B cell (primary cell): ENCODE results near the gene INPP1. TPM values are rescaled to one million over a fixed set of nuclear protein-coding genes. Genes with fewer than 3 reads are reported as not detected.

Experiments used
- ATAC-seq: fragments of 200-7000 bp; cut with Tn5 transposase; one replicate; pipeline ENCODE4 v1.10.0; 2021; ENCODE audit warnings: low read depth, mild to moderate bottlenecking, moderate number of reproducible peaks, moderate library complexity
- CTCF ChIA-PET: fragments of 350-600 bp; sonication (Branson Sonifier 250); formaldehyde crosslinking; loops from one replicate; lab custom pipeline; 2021; ENCODE audit warnings: antibody characterized with exemption, inconsistent platforms; lab: Charles Lee
- POLR2A ChIA-PET: fragments of 350-600 bp; sonication (Branson Sonifier 250); formaldehyde crosslinking; loops from one replicate; lab custom pipeline; 2021; ENCODE audit warnings: antibody characterized with exemption; lab: Charles Lee
- DNase-seq: peaks from one replicate; pipeline ENCODE4 v3.0.0; 2013
- H2AFZ ChIP-seq: 2 replicates; pipeline ENCODE4 v1.6.1; 2012; ENCODE audit warnings: mild to moderate bottlenecking, low read depth, low read length; ENCODE audit not compliant: insufficient read depth, poor library complexity, severe bottlenecking
- H3K27ac ChIP-seq, 2 donors: 1 replicate in 1 of 2; 2 replicates in 1 of 2; pipeline ENCODE4 v1.5.1; 2012 to 2013; ENCODE audit warnings: low read length in 2 of 2, mild to moderate bottlenecking in 2 of 2, moderate library complexity in 1 of 2
- H3K27me3 ChIP-seq, 4 experiments: fragments of 200-600 bp in 1 of 4; sonication (generic) in 1 of 4; replicated peaks in 1 of 4; 1 replicate in 2 of 4; 2 replicates in 2 of 4; pipeline versions ENCODE4 v1.6.1 to v1.7.0; 2013 to 2016; ENCODE audit warnings: low read length in 3 of 4, mild to moderate bottlenecking in 2 of 4, mixed read lengths in 1 of 4, moderate library complexity in 1 of 4; ENCODE audit not compliant: insufficient read depth in 4 of 4, control insufficient read depth in 3 of 4; ENCODE audit errors: control extremely low read depth in 1 of 4
- H3K36me3 ChIP-seq, 2 experiments: replicated peaks in 1 of 2; 1 replicate in 1 of 2; 2 replicates in 1 of 2; pipeline versions ENCODE4 v1.6.1 to v1.7.1; 2013; ENCODE audit warnings: low read length in 1 of 2; ENCODE audit not compliant: insufficient read depth in 2 of 2, control insufficient read depth in 1 of 2; ENCODE audit errors: control extremely low read depth in 1 of 2, extremely low read depth in 1 of 2
- H3K4me1 ChIP-seq, 2 donors: fragments of 200-600 bp in 1 of 2; sonication (generic) in 1 of 2; 1 replicate in 1 of 2; 2 replicates in 1 of 2; pipeline versions ENCODE4 v1.5.1 to v1.6.1; 2013 to 2017; ENCODE audit warnings: low read length in 2 of 2; ENCODE audit not compliant: control insufficient read depth in 2 of 2, insufficient read depth in 2 of 2
- H3K4me2 ChIP-seq: replicated peaks from 2 replicates; pipeline ENCODE3; 2012; ENCODE audit warnings: mild to moderate bottlenecking, low read depth, low read length; ENCODE audit not compliant: poor library complexity, severe bottlenecking
- H3K4me3 ChIP-seq, 5 experiments: fragments of 200-600 bp in 1 of 5; sonication (generic) in 1 of 5; 1 replicate in 3 of 5; 2 replicates in 2 of 5; pipeline versions ENCODE4 v1.5.1 to v1.7.0; 2011 to 2016; ENCODE audit warnings: low read length in 4 of 5, mild to moderate bottlenecking in 4 of 5, low read depth in 2 of 5, control low read depth in 1 of 5, moderate library complexity in 1 of 5; ENCODE audit not compliant: insufficient read depth in 1 of 5; ENCODE audit errors: control extremely low read depth in 1 of 5, extremely low read depth in 1 of 5
- H3K79me2 ChIP-seq: fragments of 200-600 bp; sonication (generic); one replicate; pipeline ENCODE4 v1.6.0; 2016; ENCODE audit warnings: low read length; ENCODE audit not compliant: control insufficient read depth, insufficient read depth
- H3K9ac ChIP-seq: fragments of 200-600 bp; sonication (generic); 2 replicates; pipeline ENCODE4 v1.6.1; 2017; ENCODE audit warnings: mild to moderate bottlenecking, low read length, moderate library complexity
- H3K9me3 ChIP-seq, 3 donors: one replicate each; pipeline versions ENCODE4 v1.6.1 to v1.7.1; 2013; ENCODE audit warnings: low read length in 2 of 3; ENCODE audit not compliant: control insufficient read depth in 2 of 3, insufficient read depth in 1 of 3; ENCODE audit errors: control extremely low read depth in 1 of 3
- H4K20me1 ChIP-seq: 2 replicates; pipeline ENCODE4 v1.6.0; 2012; ENCODE audit warnings: mild to moderate bottlenecking, low read length; ENCODE audit not compliant: insufficient read depth, control insufficient read depth, poor library complexity, severe bottlenecking
- H3K27ac Mint-ChIP-seq: one replicate; pipeline ENCODE4 v1.8.0; 2021; ENCODE audit warnings: mixed read lengths
- H3K27me3 Mint-ChIP-seq: one replicate; pipeline ENCODE4 v1.8.0; 2021; ENCODE audit warnings: mixed read lengths
- H3K4me1 Mint-ChIP-seq: one replicate; pipeline ENCODE4 v1.8.0; 2021; ENCODE audit warnings: mixed read lengths
- H3K4me3 Mint-ChIP-seq: one replicate; pipeline ENCODE4 v1.8.0; 2021; ENCODE audit warnings: mixed read lengths
- H3K9me3 Mint-ChIP-seq: one replicate; pipeline ENCODE4 v1.8.0; 2022; ENCODE audit warnings: mixed read lengths; ENCODE audit not compliant: insufficient read depth
- CTCF ChIP-seq: fragments of 200-600 bp; IDR thresholded peaks from one replicate; pipeline ENCODE4 v1.8.0; 2022; ENCODE audit warnings: antibody characterized with exemption, mild to moderate bottlenecking
- EZH2 ChIP-seq: IDR thresholded peaks from 2 replicates; pipeline ENCODE4 v1.6.1; 2012; ENCODE audit warnings: borderline replicate concordance, low read depth, mild to moderate bottlenecking, moderate library complexity, low read length; ENCODE audit not compliant: insufficient read depth, poor library complexity, severe bottlenecking
- whole genome bisulfite sequencing: methylation state at CpG from one replicate; pipeline ENCODE4 v1.1.5; 2013; ENCODE audit warnings: missing lambda C conversion rate; ENCODE audit not compliant: insufficient coverage; 5-methylcytosine and 5-hydroxymethylcytosine counted together
- intact Hi-C: fragments of 100-400 bp; cut with micrococcal nuclease; formaldehyde crosslinking; loops from one replicate; pipeline ENCODE4 v1.10.0; 2022
- polyA plus RNA-seq: library from polyadenylated mRNA; depleted of rRNA; stranded (reverse); fragments of >200 nt; gene quantifications from 2 replicates; pipeline ENCODE4 v1.2.3, GENCODE V29; 2012
- total RNA-seq, 2 donors: library from RNA; stranded (reverse); fragments of 120-200 nt in 1 of 2; gene quantifications; 1 replicate in 1 of 2; 2 replicates in 1 of 2; pipeline versions ENCODE4 v1.2.3 to v1.2.4, GENCODE V29; 2013 to 2022

INPP1 gene
- total and polyA plus RNA-seq, 2 donors (not counting 1 experiment from before 2014, with no cell fraction given), result 3.1 to 3.7 TPM

- Mint-ChIP-seq H3K9me3 (no peaks in the 10 kb centered on the region), H3K27ac (no peak overlapping the region), H3K4me3 (no peak overlapping the region), H3K27me3 (peaks cover 51% of the 10 kb centered on the region), H3K4me1 (no peaks in the 10 kb centered on the region)
- Histone ChIP-seq H3K4me1 (no peaks in the 10 kb centered on the region), H3K27me3 (peaks cover 0 to 16% (median 4%) of the 10 kb centered on the region in 4 experiments), H3K9ac (no peak overlapping the region), H2AFZ (no peak overlapping the region), H3K4me3 (no peak overlapping the region), H3K79me2 (no peaks in the 10 kb centered on the region), H3K27ac (no peak overlapping the region), H3K36me3 (no peaks in the 10 kb centered on the region), H4K20me1 (no peaks in the 10 kb centered on the region), H3K4me2 (no peak overlapping the region), H3K9me3 (peaks cover 0 to 2% (median 0%) of the 10 kb centered on the region in 3 donors)
- ATAC-seq (no peak), DNase-seq (no peak)
- intact Hi-C loops, result loop anchor here (10.0 kb wide), 1 partner anchor 206 kb away; the partner anchor contains the start of gene NEMP2
- POLR2A ChIA-PET, result no interaction called here
- no CpG with 5 or more reads among the region's 3 CpGs for WGBS
- no peak for TF ChIP-seq EZH2
- no peak for TF ChIP-seq CTCF
- CTCF ChIA-PET, result interaction anchor here (1.0 kb wide), 1 partner anchor 53 kb away, joined by 3 read pairs; no protein-coding TSS in a partner anchor
Observed at GRCh38 chr2:190328573-190329147, 14.7 kb upstream of the INPP1 start.

DNA sequence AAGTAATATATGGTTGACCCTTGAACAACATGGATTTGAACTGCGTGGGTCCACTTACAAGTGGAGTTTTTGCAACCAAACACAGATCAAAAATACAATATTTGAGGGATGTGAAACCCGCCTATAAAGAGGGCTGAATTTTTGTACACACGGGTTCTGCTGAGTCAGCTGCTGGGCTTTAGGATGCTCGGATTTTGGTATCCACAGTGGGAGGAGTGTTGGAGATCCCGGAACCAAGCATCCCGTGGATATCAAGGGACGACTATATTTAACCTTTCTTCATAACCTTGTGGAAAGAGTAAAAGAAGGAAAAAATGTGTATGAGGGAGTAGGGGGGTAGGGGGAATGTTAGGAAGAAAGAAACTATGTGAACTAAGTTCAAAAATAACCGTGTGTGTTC is 10.0 kb upstream of the INPP1 start:
- ChIA-PET CTCF (no interaction called here), POLR2A (no interaction called here)
- H3K36me3 ChIP-seq, result no peaks in the 10 kb centered on the region
- WGBS, result 100% methylated on average over 4 of the region's 8 CpGs
- no peak overlapping the region for H3K4me2 ChIP-seq
- H3K9me3 ChIP-seq, result peaks cover 0 to 2% (median 0%) of the 10 kb centered on the region in 3 donors
- peaks cover 0 to 2% (median 0%) of the 10 kb centered on the region in 4 experiments for H3K27me3 ChIP-seq
- DNase-seq, result no peak
- no peak for ATAC-seq
- no peak overlapping the region for H3K27ac Mint-ChIP-seq
- no peak overlapping the region for H3K9ac ChIP-seq
- intact Hi-C loops, result no loop called here
- no peak overlapping the region for H3K27ac ChIP-seq
- peaks cover 21% of the 10 kb centered on the region for H3K27me3 Mint-ChIP-seq
- no peaks in the 10 kb centered on the region for H3K4me1 Mint-ChIP-seq
- no peaks in the 10 kb centered on the region for H3K9me3 Mint-ChIP-seq
- H3K4me1 ChIP-seq, result no peaks in the 10 kb centered on the region
- H3K4me3 Mint-ChIP-seq, result no peak overlapping the region
- TF ChIP-seq CTCF (no peak), EZH2 (no peak)
- no peaks in the 10 kb centered on the region for H4K20me1 ChIP-seq
- no peaks in the 10 kb centered on the region for H3K79me2 ChIP-seq
- no peak overlapping the region for H3K4me3 ChIP-seq
- H2AFZ ChIP-seq, result no peak overlapping the region
